Fibroblast of the aortic adventitia (primary cell): ENCODE data around the gene SPINK9. TPM values are rescaled to one million over a fixed set of nuclear protein-coding genes. Genes with fewer than 3 reads are reported as not detected.
"Not testable (repeated sequence)": the region's sequence is repeated elsewhere in the genome, so short reads cannot be mapped to it uniquely, and the experiment has no call there.

Source experiments
- DNase-seq: peaks from one replicate; pipeline ENCODE4 v3.0.0-alpha.2; 2010; ENCODE audit warnings: low read depth
- H3K4me3 ChIP-seq: 2 replicates; pipeline ENCODE4 v1.5.1; 2011; ENCODE audit warnings: low read depth, mild to moderate bottlenecking, control low read depth, low read length, moderate library complexity
- CTCF ChIP-seq: IDR thresholded peaks from 2 replicates; pipeline ENCODE4 v1.5.1; 2011; ENCODE audit warnings: mild to moderate bottlenecking, low read length, control low read depth, inconsistent platforms; ENCODE audit not compliant: insufficient read depth
- total RNA-seq: library from RNA; depleted of rRNA; stranded (reverse); fragments of >200 nt; gene quantifications from 2 replicates; pipeline ENCODE4 v1.2.3, GENCODE V29; 2012; ENCODE audit warnings: low replicate concordance

Gene SPINK9
- total RNA-seq, 1 donor: not detected

- no peak for TF ChIP-seq CTCF
- no peak within 1 kb of the TSS for H3K4me3 ChIP-seq
- DNase-seq: no peak
Measured at GRCh38 chr5:148312153-148312552, 23.2 kb upstream of the SPINK9 start, which contains the start of gene SPINK7. TSS of gene SPINK7 (plus strand) at chr5:148312423. CDS start at chr5:148312484, 61 bp downstream.

- no peak for DNase-seq
- no peak for TF ChIP-seq CTCF
- no peak overlapping the region for H3K4me3 ChIP-seq
Measured at GRCh38 chr5:148314187-148314586, 21.2 kb upstream of the SPINK9 start.

GRCh38 chr5:148314731-148315130 lies 20.6 kb upstream of the SPINK9 start:
- no peak for DNase-seq
- no peak overlapping the region for H3K4me3 ChIP-seq
- no peak for TF ChIP-seq CTCF

- DNase-seq: not testable (repeated sequence)
- peak overlapping the region; percentile 38 for H3K4me3 ChIP-seq
Measured at GRCh38 chr5:148320011-148320963, 15.1 kb upstream of the SPINK9 start.

GRCh38 chr5:148333262-148333849 lies 2.0 kb upstream of the SPINK9 start:
- no peak for DNase-seq
- no peak overlapping the region for H3K4me3 ChIP-seq
- no peak for TF ChIP-seq CTCF

GRCh38 chr5:148336704-148337435 lies 1.5 kb downstream of the SPINK9 start:
- no peak overlapping the region for H3K4me3 ChIP-seq
- no peak for DNase-seq
- no peak for TF ChIP-seq CTCF
